HG02798 (cell line): ENCODE data around the gene TMEM150A.
"Not testable (repeated sequence)": the region's sequence is repeated elsewhere in the genome, so short reads cannot be mapped to it uniquely, and the experiment has no call there.

Experiments used
- ATAC-seq: cut with Tn5 transposase; IDR thresholded peaks from one replicate; pipeline ENCODE4 v1.9.1; 2021; ENCODE audit warnings: mild to moderate bottlenecking; ENCODE audit not compliant: unreplicated experiment, poor library complexity

The TMEM150A gene, protein sequence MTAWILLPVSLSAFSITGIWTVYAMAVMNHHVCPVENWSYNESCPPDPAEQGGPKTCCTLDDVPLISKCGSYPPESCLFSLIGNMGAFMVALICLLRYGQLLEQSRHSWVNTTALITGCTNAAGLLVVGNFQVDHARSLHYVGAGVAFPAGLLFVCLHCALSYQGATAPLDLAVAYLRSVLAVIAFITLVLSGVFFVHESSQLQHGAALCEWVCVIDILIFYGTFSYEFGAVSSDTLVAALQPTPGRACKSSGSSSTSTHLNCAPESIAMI

DNA sequence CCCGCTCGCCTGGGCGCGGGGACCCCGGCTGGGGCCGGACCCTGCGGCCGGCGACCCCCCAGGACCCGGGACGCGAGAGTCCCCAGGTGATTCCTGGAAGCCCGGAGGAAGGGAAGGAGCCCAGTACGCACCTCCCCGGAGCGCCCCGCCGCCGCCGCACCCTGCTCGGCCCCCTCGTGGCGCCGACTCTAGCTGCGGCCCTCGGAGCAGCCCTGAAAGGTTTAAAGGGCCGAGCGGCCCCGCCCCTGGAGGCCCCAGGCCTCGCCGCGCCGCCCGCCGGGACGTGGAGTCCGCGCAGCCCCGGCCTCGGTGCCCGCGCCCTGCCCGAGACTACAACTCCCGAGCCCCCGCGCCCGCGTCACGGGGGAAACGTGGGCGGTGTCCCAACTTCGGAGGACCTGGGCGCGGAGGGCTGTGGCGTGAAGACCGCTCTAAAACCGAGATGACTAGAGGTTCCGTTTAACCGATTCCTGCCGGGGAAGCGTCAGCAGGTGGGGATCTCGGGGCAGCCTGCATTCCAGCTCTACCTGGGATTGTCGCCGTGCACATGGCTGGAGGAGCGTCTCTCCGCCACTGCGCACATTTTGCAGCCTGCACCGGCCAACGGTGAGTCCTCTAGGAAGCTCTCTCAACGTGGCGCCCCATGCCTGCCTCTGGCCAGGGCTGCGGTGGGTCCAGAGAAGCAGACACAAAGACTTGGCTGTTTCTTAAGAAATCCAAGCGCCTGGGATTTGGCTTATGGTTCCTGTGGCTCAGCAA, at the start of gene TMEM150A:
Gene TMEM150A (minus strand): TSS at position 223 of the 759 bp plus-strand sequence. CDS start 750 bp downstream, outside the sequence.
- peak; percentile 96 for ATAC-seq

DNA sequence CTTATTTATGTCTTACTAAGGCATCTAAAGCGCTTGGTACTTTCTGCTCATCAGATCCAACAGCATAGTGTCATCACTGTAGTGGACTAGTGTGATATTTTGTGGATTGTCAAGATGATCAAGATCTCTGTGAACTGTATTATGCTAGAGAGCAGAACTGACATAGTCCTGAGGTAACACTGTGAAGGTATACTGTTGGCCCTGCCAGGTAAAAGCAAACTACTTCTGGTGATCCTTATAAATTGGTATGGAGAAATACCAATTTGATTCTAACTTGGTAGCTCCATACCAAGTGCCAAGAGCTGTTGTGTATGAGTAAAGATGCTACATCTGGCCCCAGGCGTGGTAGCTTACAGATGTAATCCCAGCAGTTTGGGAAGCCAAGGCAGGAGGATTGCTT, 49.6 kb upstream of the TMEM150A start:
- no peak for ATAC-seq

DNA sequence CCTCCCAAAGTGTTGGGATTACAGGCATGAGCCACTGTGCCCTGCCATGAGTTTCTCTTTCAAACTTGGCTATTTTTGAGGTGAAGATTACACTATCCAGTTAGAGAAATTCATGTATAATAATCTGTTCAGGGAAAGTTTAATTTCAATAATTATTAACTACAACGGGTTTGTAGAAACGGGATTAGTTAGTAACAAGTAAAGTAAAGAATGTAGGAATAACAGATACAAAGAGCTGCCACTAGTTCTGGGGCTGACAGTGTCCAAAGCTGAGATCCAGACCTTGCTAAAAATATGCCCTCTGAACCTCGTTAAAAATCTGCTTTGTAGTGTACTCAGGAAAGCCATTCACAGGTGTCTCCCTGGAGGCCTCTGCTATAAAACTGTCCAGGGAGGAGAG, 48.6 kb upstream of the TMEM150A start:
- ATAC-seq, result no peak

DNA sequence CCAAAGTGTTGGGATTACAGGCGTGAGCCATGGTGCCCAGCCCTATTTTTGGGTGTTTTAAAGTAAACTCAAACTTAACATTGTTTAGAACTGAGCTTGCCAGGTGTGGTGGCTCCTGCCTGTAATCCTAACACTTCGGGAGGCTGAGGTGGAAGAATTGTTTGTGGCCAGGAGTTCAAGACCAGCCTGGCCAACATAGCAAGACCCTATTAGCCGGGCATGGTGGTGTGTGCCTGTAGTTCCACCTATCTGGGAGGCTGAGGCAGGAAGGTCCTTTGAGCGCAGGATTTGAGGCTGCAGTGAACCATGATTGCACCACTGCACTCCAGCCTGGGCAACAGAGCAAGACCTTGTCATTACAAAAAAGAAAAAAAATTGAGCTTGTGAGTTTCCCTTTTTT, 48.0 kb upstream of the TMEM150A start:
- ATAC-seq, result no peak

DNA sequence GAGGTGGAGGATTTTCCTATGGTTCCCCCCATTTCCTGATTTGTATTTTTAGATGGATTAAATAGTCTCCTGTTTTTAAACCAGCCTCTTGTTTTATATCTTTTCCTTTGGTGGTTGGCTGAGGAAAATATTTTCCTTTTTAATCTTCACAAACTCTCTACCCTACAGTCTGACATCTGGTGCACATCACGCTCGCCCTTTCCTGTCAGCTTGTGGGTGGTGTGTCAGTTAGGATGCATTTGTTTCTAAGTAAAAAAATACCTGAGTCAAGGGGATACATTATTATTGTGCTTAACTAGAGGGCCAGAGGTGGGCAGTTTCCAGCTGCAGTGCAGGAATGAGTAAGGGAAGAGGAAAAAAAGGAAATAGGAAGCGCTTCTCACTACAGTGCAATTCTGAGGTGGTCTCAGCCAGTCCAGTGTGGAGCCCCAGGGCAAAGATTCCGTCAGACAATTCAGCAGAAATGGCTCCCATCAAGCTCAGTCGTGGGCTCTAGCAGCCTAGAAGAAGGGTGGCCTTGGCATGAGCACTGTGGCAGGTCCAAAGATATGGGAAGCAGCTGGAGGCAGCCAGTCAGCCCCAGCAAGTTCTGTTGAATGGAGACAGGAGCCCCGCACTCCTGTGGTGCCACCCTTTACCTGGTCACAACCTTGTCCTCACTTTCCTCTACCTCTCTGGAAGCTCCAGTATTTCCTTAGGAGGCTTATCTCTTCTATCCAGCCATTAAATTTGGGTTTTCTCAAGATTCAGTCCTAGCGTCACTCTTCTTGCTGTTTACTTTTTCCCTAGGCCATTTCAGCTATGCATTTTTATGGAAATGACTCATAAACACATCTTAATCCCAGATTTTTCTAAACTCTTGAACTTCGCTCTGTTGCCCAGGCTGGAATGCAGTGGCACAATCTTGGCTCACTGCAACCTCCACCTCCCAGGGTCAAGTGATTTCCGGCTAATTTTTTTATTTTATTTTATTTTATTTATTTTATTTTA, 47.0 kb upstream of the TMEM150A start:
- no peak for ATAC-seq

DNA sequence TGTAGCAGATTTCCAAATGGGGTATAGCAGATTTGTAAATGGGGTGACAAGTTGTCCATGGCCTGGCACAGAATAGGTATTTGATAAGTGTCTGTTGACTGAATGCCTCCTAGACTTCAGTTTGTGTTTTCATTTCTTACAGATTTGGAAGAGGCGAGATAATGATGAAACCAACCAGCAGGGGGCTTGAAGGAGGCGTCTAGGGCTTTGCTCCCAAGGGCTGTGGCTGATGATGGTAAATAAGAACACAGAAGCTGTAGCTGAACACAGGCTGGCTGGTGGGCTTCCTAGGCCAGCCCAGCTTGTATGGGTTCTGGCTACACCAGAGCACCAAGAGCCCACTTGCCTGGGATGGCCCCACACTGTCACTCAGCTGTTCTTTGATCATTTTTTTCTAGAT, 46.1 kb upstream of the TMEM150A start:
- no peak for ATAC-seq

DNA sequence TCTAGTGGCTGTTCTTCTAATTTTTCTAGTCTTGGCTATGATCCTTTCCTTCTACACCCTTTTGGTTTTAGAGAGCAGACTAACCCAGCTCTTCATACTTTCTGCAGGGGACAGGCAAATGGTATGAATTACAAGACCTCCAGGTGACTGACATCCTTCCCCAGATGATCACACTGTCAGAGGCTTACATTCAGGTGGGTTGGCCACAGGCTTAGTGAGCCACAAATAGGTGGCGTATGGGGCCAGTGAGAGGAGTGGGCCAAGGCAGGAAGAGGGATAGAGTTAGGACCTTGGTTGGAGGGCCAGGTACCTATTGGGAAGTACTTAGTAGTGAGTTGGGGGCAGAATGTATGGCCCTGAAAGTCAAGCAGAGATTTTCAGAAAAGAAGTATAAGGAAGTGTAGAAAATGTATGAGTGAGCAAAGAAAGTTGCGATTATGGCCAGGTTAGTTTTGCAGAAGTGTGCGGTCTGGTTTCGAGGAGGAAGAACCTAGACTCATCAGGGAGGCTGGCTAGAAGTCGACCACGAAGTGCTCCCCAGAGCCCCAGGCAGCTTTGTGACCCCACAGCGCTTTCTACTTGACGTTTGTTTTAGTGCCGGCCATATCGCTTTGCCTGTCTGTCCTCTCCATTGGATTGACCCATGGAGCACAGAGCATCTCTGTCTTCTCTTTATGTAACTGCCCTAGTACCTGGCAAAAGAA, 45.5 kb upstream of the TMEM150A start:
- ATAC-seq, result peak; percentile 44

DNA sequence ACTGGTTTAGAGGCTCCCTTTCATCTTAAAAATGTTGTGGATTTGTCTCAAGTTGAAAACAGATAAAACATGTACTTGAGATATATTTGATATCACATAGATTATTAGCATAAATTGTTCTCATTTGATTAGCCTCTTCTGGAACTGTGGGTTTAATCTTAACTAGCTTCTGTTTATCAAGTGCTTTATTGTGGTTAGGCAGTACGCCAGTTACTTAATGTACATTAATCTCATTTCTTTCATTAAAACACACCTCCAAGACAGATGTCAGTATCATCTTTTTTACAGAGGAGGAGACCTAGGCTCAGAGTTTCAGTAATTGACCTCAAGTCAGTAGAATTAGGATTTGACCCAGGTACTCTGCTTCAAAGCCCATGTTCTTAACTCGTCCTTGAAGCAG, 43.7 kb upstream of the TMEM150A start:
- ATAC-seq, result no peak

DNA sequence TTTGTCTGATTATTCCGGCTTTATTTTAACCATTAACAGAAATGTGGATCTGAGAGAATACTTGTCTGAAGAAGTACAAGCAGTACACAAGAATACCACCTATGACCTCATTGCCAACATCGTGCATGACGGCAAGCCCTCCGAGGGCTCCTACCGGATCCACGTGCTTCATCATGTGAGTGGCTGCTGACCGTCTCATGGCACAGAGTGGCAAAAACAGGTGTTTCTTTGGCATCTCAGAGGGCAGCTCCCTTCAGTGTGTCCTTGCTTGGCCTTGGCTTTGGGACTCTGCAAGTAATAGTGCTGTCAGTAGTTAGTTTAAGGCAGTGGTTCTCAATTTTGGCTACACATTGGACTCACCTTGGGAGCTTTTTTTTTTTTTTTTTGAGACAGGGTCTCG, 42.4 kb upstream of the TMEM150A start:
- ATAC-seq, result no peak

DNA sequence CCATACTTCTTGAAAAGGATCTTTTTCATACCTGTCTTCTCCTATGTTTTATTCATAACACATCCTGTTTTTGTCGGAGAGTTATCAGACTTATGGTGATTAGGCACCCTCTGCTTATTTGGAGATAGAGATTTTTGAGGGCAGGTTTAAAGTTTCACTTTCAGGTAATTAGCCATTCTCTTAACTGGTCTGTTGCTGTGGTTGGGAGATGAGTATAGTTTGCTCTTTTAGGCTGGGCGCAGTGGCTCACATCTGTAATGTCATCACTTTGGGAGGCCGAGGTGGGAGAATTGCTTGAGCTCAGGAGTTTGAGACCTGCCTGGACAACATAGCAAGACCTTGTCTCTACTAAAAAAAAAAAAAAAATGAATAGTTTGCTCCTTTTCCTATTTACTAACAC, 40.2 kb upstream of the TMEM150A start:
- peak; percentile 83 for ATAC-seq

DNA sequence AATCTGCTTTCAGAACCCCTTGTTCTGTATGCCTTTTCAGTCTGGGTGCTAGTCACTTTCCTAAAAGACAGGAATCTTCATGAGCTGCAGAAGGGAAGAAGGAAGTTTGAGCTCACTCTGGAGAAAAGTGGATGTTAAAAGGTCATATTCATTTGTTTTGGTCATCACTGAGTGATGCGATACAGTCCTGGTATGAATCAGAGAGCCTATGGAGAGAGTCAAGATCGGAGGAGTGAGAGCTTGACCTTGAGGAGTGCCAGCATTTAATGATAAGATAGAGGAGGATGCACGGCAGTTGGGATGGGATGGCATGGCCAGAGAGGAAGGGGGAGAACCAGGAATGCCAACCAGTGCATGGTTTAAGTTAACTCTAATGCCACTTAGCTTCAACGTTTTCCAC, 33.1 kb upstream of the TMEM150A start:
- ATAC-seq, result no peak

DNA sequence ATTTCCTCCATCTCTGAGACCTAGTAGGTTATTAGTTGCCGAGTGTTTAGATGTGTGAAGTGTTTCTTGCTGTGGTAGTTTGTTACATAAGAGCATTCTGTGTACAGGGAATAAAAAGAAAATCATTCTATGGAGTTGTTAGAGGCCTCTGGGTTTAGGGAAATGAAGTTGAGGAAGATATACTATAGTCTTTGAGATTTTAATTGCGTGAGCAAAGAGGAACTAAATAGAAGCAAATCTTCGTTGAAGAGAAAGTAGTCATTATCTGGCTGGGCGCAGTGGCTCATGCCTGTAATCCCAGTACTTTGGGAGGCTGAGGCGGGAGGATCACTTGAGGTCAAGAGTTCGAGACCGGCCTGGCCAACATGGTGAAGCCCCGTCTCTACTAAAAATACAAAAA, 32.5 kb upstream of the TMEM150A start:
- ATAC-seq, result no peak

DNA sequence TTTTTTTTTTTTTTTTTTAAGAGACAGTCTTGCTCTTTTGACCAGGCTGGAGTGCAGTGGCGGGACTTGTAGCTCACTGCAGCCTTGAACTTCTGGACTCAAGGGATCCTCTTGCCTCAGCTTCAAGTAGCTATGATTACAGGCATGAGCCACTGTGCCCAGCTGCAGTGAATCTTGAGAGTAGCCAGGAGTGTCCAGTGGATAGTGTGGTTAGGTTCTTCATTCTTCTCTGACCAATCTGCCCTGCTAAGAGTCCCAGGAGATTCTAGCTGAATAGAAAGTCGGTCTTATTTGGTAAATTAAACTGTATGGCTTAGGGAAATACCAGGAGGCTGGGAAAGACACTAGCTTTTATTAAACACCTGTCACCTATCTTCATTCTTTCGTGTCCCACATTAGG, 28.8 kb upstream of the TMEM150A start:
- ATAC-seq, result no peak

DNA sequence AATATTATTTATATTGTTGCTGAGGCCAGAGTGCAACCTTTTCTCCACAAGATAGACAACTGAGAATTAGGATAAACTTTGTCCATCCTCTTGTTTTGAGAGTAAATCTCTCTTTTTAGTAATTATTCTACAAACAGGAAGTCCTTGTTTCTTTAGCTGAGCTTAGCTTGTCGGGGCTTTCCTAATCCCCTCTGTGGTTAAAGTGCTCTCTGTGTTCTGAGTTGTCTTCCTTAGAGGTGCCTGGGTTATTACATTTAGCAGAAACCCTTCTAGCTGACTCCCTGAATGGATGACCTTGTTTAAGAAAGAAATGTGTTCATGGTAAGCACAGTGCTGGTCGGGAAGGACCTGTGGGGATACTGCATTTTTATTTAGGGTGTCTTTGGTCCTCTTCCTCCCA, 26.2 kb upstream of the TMEM150A start:
- peak; percentile 54 for ATAC-seq

DNA sequence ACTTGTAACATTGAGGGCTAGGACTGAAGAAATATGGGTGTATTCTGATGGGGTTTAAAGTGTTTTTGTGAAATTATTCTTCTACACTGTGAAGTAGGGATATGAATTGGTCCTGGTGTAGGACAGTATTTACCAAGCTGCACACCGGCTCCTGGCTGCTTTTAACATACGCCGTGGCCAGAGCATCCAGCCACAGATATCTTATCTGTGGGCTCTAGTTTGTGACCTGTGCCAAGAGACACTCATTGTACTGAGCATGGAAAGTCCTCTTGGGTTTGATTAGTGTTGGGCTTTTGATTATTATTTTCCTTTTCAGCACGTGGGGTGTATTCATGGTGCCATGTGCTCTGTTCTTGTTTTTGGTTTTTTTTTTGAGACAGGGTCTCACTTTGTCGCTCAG, 21.5 kb upstream of the TMEM150A start:
- ATAC-seq, result no peak

DNA sequence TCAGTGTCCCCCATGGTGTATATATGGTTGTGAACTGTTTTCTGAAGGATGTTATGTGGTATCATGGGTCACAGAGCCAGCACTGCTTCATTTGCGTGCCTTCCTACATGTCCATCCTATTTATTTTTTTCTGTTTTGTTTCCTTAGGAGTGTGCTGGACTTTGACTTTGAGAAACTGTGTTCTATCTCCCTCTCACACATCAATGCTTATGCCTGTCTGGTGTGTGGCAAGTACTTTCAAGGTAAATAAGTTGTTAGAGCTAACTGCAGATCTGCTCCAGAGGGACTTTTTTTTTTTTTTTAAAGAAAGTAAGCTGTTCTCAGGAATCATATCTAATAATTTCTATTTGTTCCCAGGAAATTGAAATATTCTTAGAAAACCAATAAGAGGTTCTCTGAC, 18.8 kb upstream of the TMEM150A start:
- ATAC-seq, result no peak

DNA sequence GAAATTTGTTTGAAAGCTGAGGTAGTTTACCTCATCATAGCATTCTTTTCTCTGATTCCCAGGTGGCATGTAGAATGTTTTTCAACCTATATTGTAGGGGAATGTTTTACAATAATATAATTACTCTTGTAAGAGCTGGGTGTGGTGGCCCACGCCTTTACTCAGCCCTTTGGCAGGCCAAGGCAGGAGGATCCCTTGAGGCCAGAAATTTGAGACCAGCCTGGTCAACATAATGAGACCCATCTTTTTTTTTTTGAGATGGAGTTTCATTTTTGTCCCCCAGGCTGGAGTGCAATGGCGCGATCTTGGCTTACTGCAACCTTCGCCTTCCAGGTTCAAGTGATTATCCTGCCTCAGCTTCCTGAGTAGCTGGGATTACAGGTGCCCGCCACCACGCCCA, 17.1 kb upstream of the TMEM150A start:
- no peak for ATAC-seq

DNA sequence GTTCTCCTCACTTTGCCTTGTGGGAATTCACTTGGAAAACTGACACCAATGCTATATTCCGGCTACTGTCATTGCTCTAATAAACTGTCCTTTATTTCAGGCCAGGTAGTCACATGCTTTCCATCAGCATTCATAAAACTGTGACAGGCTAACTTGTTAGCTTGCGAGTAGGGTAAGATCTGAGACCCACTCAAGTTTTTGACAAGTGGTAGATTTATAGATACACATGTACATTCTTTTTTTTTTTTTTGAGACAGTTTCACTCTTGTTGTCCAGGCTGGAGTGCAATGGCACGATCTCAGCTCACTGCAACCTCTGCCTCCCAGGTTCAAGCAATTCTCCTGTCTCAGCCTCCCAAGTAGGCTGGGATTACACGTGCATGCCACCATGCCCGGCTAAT, 15.2 kb upstream of the TMEM150A start:
- not testable (repeated sequence) for ATAC-seq

DNA sequence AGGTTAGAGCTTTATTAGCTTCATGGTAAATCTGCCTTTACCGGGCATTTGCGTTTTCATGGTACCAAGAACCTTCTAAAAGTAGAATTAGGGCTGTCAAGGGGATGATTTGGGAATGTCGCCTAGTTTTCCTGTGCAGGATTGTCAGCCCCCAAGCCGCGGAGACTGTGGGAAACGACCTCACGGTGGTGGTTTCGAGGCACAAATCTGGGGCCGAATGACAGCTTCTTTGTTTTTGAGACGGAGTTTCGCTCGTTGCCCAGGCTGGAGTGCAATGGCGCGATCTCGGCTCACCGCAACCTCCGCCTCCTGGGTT, 12.9 kb upstream of the TMEM150A start:
- no peak for ATAC-seq

DNA sequence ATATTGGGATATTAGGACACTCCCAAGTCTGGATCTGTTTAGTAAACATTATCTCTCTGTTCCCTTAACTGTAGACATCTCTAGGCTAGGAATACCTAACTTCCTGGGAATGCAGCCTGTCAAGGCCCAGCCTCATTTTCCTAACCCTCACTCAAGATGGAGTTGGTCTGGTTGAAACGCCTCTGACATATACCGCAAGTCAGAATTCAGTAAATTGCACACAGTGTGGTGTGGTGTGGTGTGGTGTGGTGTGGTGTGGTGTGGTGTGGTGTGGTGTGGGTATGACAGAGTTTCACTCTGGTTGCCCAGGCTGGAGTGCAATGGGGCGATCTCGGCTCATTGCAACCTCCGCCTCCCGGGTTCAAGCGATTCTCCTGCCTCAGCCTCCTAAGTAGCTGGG, 12.3 kb upstream of the TMEM150A start:
- ATAC-seq, result not testable (repeated sequence)
